ENCODE data around the gene RASA3.

The RASA3 gene

GRCh38 chr13:114065141-114065925, 67.1 kb downstream of the RASA3 start:
- DNase-seq, result peak; percentile 26 to 57 (median 35)

GRCh38 chr13:114064450-114065140, 67.8 kb downstream of the RASA3 start:
- no peak for DNase-seq

- DNase-seq, result no peak
These were observed 68.6 kb downstream of the RASA3 start for GRCh38 chr13:114063545-114064449.

GRCh38 chr13:114062754-114063153, 69.7 kb downstream of the RASA3 start:
- no peak for DNase-seq

- no peak for DNase-seq
These were observed 70.1 kb downstream of the RASA3 start for GRCh38 chr13:114062341-114062740.

- DNase-seq, result no peak
These were observed 70.7 kb downstream of the RASA3 start for GRCh38 chr13:114061744-114062143.

- no peak for DNase-seq
These were observed 71.4 kb downstream of the RASA3 start for GRCh38 chr13:114061047-114061446.

- DNase-seq, result no peak
These were observed 72.2 kb downstream of the RASA3 start for GRCh38 chr13:114059946-114060860.

- DNase-seq, result no peak
These were observed 73.0 kb downstream of the RASA3 start for GRCh38 chr13:114059428-114059827.

GRCh38 chr13:114058051-114058867, 74.2 kb downstream of the RASA3 start:
- no peak for DNase-seq

GRCh38 chr13:114057166-114058050, 75.0 kb downstream of the RASA3 start:
- no peak for DNase-seq

GRCh38 chr13:114056205-114057013, 76.0 kb downstream of the RASA3 start:
- DNase-seq, result no peak

GRCh38 chr13:114055766-114056165, 76.7 kb downstream of the RASA3 start:
- no peak for DNase-seq

GRCh38 chr13:114054830-114055439, 77.5 kb downstream of the RASA3 start:
- DNase-seq, result no peak

GRCh38 chr13:114054264-114054663, 78.2 kb downstream of the RASA3 start:
- no peak for DNase-seq

GRCh38 chr13:114053026-114053425, 79.4 kb downstream of the RASA3 start:
- no peak for DNase-seq

GRCh38 chr13:114050536-114051450, 81.6 kb downstream of the RASA3 start:
- DNase-seq, result no peak

GRCh38 chr13:114049626-114050101, 82.8 kb downstream of the RASA3 start:
- no peak for DNase-seq
